ENCODE data around the gene NKX2-2. TPM values are rescaled to one million over a fixed set of nuclear protein-coding genes. Genes with fewer than 3 reads are reported as not detected.

NKX2-2 gene
- total and polyA plus RNA-seq, 11 donors, result 0.19 TPM; not detected in 10

GRCh38 chr20:21550587-21550986 lies 36.7 kb upstream of the NKX2-2 start:
- WGBS, 4 donors, result 70 to 83% (median 75%) methylated on average over 5 of the region's 5 CpGs
- no peaks in the 10 kb centered on the region for H3K9me3 ChIP-seq
- H3K4me3 ChIP-seq, result no peak overlapping the region
- H3K27me3 ChIP-seq, result peaks cover 0 to 41% (median 4%) of the 10 kb centered on the region in 9 donors
- ATAC-seq (no peak), DNase-seq (no peak)
- H3K4me1 ChIP-seq, result no peaks in the 10 kb centered on the region
- no peaks in the 10 kb centered on the region for H3K36me3 ChIP-seq
- intact Hi-C loops (cut with DNase I), result no loop called here
- TF ChIP-seq POLR2A (IDR thresholded peaks at IDR 0.05) (no peak), CTCF (IDR thresholded peaks at IDR 0.05) (no peak)
- no peak overlapping the region for H3K27ac ChIP-seq

GRCh38 chr20:21548390-21549035 lies 34.6 kb upstream of the NKX2-2 start:
- Histone ChIP-seq H3K36me3 (no peaks in the 10 kb centered on the region), H3K27me3 (peaks cover 0 to 28% (median 5%) of the 10 kb centered on the region in 9 donors), H3K4me3 (no peak overlapping the region), H3K9me3 (no peaks in the 10 kb centered on the region), H3K4me1 (no peaks in the 10 kb centered on the region), H3K27ac (no peak overlapping the region)
- DNase-seq (no peak), ATAC-seq (no peak)
- TF ChIP-seq POLR2A (IDR thresholded peaks at IDR 0.05) (no peak), CTCF (IDR thresholded peaks at IDR 0.05) (no peak)
- WGBS, 4 donors, result 66 to 78% (median 73%) methylated on average over 8 of the region's 8 CpGs
- intact Hi-C loops (cut with DNase I), result no loop called here

- Histone ChIP-seq H3K27ac (no peak overlapping the region), H3K4me1 (no peaks in the 10 kb centered on the region), H3K9me3 (no peaks in the 10 kb centered on the region), H3K27me3 (peaks cover 0 to 23% (median 0%) of the 10 kb centered on the region in 9 donors), H3K36me3 (no peaks in the 10 kb centered on the region), H3K4me3 (no peak overlapping the region)
- no peak for ATAC-seq
- no peak for DNase-seq
- WGBS, 4 donors, result 28 to 58% (median 45%) methylated on average over 4 of the region's 4 CpGs
- intact Hi-C loops (cut with DNase I), result no loop called here
- no peak for TF ChIP-seq CTCF (IDR thresholded peaks at IDR 0.05)
- TF ChIP-seq POLR2A (IDR thresholded peaks at IDR 0.05), result no peak
Measured at GRCh38 chr20:21546355-21546754, 32.5 kb upstream of the NKX2-2 start.

- WGBS, 4 donors, result 74 to 83% (median 77%) methylated on average over 3 of the region's 3 CpGs
- no peak for ATAC-seq
- no peaks in the 10 kb centered on the region for H3K4me1 ChIP-seq
- no peak overlapping the region for H3K4me3 ChIP-seq
- TF ChIP-seq POLR2A (IDR thresholded peaks at IDR 0.05), result no peak
- no peak for TF ChIP-seq CTCF (IDR thresholded peaks at IDR 0.05)
- H3K27ac ChIP-seq, result no peak overlapping the region
- H3K9me3 ChIP-seq, result no peaks in the 10 kb centered on the region
- no peaks in the 10 kb centered on the region for H3K36me3 ChIP-seq
- DNase-seq, result no peak
- intact Hi-C loops (cut with DNase I), result no loop called here
- H3K27me3 ChIP-seq, result peaks cover 0 to 50% (median 8%) of the 10 kb centered on the region in 9 donors
Measured at GRCh38 chr20:21539512-21539911, 25.6 kb upstream of the NKX2-2 start.
